Activated naive CD8-positive, alpha-beta T cell treated with anti-CD3 and anti-CD28 coated beads, Interleukin-2, amount 10 ng/mL, durations not matched to agents 7 days and 5 days (primary cell): Measurements from ENCODE around the gene VMP1. TPM values are rescaled to one million over a fixed set of nuclear protein-coding genes. Genes with fewer than 3 reads are reported as not detected.
A peak's percentile ranks its signal among the peaks of the same experiment; 100 is the strongest.
"Not testable (repeated sequence)": the region's sequence is repeated elsewhere in the genome, so short reads cannot be mapped to it uniquely, and the experiment has no call there.

Source experiments
- ATAC-seq: fragments of 150-1000 bp; cut with Tn5 transposase; one replicate; pipeline ENCODE4 v1.10.0; 2021; ENCODE audit warnings: low read depth, moderate library complexity
- POLR2A ChIA-PET: fragments of 350-600 bp; sonication (Branson Sonifier 250); formaldehyde crosslinking; loops from one replicate; lab custom pipeline; 2021; ENCODE audit warnings: antibody characterized with exemption; lab: Charles Lee
- DNase-seq: peaks from one replicate; pipeline ENCODE4 v3.0.0; 2021
- H3K27ac Mint-ChIP-seq: one replicate; pipeline ENCODE4 v1.8.0; 2022; ENCODE audit warnings: mild to moderate bottlenecking, mixed read lengths
- H3K27me3 Mint-ChIP-seq: one replicate; pipeline ENCODE4 v1.8.0; 2022; ENCODE audit warnings: mild to moderate bottlenecking, moderate library complexity, mixed read lengths
- H3K36me3 Mint-ChIP-seq: one replicate; pipeline ENCODE4 v1.8.0; 2021; ENCODE audit warnings: mild to moderate bottlenecking, mixed read lengths
- H3K4me1 Mint-ChIP-seq: one replicate; pipeline ENCODE4 v1.8.0; 2021; ENCODE audit warnings: mixed read lengths
- H3K4me3 Mint-ChIP-seq: one replicate; pipeline ENCODE4 v1.8.0; 2022; ENCODE audit warnings: mild to moderate bottlenecking, moderate library complexity, mixed read lengths
- H3K9me3 Mint-ChIP-seq: one replicate; pipeline ENCODE4 v1.8.0; 2021; ENCODE audit warnings: mixed read lengths
- total RNA-seq, 2 experiments: library from RNA; stranded (reverse); gene quantifications; one replicate each; pipeline ENCODE4 v1.2.3, GENCODE V29; 2021

VMP1 gene
- total RNA-seq, 2 experiments from 2014 or later, result 114 to 116 TPM

- POLR2A ChIA-PET, result interaction anchor here (2.2 kb wide), 1 partner anchor 11 kb away, joined by 7 read pairs; no protein-coding TSS in a partner anchor
- Mint-ChIP-seq H3K36me3 (no peaks in the 10 kb centered on the region), H3K9me3 (no peaks in the 10 kb centered on the region), H3K4me1 (peaks cover 49% of the 10 kb centered on the region), H3K4me3 (peak overlapping the region; percentile 42), H3K27ac (peak overlapping the region; percentile 74), H3K27me3 (no peaks in the 10 kb centered on the region)
- DNase-seq (no peak), ATAC-seq (peak; percentile 46)
Observed at GRCh38 chr17:59848778-59849177, 141.3 kb downstream of the VMP1 start.

DNA sequence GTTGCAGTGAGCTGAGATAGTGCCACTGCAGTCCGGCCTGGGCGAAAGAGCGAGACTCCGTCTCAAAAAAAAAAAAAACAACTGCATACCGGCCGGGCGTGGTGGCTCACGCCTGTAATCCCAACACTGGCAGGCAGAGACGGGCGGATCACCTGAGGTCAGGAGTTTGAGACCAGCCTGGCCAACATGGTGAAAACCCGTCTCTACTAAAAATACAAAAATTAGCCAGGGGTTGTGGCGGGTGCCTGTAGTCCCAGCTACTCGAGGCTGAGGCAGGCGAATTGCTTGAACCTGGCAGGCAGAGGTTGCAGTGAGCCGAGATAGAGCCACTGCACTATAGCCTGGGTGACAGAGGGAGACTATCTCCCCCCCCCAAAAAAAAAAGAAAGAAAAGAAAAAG is 142.9 kb downstream of the VMP1 start:
- not testable (repeated sequence) for H3K4me3 Mint-ChIP-seq, H3K27ac Mint-ChIP-seq, H3K36me3 Mint-ChIP-seq, DNase-seq, H3K27me3 Mint-ChIP-seq, H3K9me3 Mint-ChIP-seq, ATAC-seq
- POLR2A ChIA-PET, result interaction anchor here (2.2 kb wide), 1 partner anchor 12 kb away, joined by 7 read pairs; no protein-coding TSS in a partner anchor
- H3K4me1 Mint-ChIP-seq, result peaks cover 43% of the 10 kb centered on the region

DNA sequence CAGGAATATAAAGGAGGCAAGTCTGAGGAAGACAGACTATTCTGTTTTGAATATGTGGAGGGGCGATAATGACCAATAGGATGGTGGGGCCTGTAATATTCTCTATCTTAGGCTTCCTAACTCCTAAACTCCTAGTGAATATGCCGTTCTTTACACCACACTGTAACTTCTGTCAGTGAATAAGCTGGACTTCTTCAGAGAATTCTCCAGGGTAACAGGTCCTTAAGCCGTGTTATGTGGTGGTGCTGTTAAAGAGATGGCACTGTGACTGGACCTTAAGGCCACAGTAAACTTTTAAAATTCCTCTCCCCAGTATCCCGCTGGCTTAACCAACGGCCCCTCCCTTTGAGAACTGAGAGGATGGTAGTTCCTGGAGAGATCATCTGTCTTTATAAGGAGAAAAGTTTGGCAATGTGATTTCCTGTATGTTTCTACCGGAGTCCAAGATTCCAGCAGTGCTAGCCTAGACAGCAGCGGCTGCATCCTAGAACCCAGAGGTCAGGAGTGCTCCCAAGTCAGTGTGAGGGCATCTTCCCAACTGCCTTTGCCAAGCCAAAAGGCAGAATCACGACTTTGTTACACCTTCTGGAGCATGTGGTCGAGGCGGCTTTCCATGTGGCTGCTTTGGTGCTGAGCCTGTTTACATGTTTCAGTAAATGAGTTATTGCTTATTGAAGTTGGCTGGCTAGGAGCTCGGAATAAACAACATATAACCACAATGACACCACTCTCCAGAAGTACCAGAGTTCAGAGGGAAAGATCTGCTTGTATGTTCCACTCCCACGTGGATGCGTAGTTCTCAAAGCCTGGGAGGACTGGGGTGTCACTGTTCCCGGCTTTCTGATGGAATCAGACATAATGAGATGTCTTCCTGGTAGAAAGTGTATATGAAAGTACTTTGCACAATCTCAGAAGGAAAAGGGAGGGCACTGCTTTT is 144.3 kb downstream of the VMP1 start:
- no peak for DNase-seq
- Mint-ChIP-seq H3K27ac (no peak overlapping the region), H3K36me3 (no peaks in the 10 kb centered on the region), H3K27me3 (no peaks in the 10 kb centered on the region), H3K9me3 (no peaks in the 10 kb centered on the region), H3K4me1 (peaks cover 37% of the 10 kb centered on the region), H3K4me3 (no peak overlapping the region)
- POLR2A ChIA-PET, result interaction anchor here (1.0 to 1.1 kb wide), 2 partner anchors 14 to 98 kb away, joined by 4 to 5 read pairs; no protein-coding TSS in a partner anchor
- no peak for ATAC-seq

GRCh38 chr17:59852847-59853167 is 145.4 kb downstream of the VMP1 start:
- H3K9me3 Mint-ChIP-seq, H3K27me3 Mint-ChIP-seq, ATAC-seq, H3K4me3 Mint-ChIP-seq, H3K27ac Mint-ChIP-seq, DNase-seq, H3K36me3 Mint-ChIP-seq: not testable (repeated sequence)
- POLR2A ChIA-PET, result interaction anchor here (0.8 to 1.3 kb wide), 7 partner anchors 9 to 99 kb away, joined by 3 to 10 read pairs (median 4); partner anchors contain the start of genes RPS6KB1 and TUBD1
- peaks cover 36% of the 10 kb centered on the region for H3K4me1 Mint-ChIP-seq

- Mint-ChIP-seq H3K36me3 (no peaks in the 10 kb centered on the region), H3K4me1 (peaks cover 34% of the 10 kb centered on the region)
Observed at GRCh38 chr17:59853168-59853918, 145.9 kb downstream of the VMP1 start.

GRCh38 chr17:59853919-59854729 is 146.7 kb downstream of the VMP1 start:
- POLR2A ChIA-PET, result interaction anchor here (0.6 to 1.3 kb wide), 8 partner anchors 8 to 95 kb away, joined by 3 to 10 read pairs (median 4); partner anchors contain the start of genes RPS6KB1 and TUBD1
- H3K4me1 Mint-ChIP-seq, result peaks cover 29% of the 10 kb centered on the region
- H3K4me3 Mint-ChIP-seq, H3K9me3 Mint-ChIP-seq, ATAC-seq, DNase-seq, H3K27ac Mint-ChIP-seq, H3K27me3 Mint-ChIP-seq, H3K36me3 Mint-ChIP-seq: not testable (repeated sequence)

More at GRCh38 chr17:59853168-59853918, 145.9 kb downstream of the VMP1 start:
- H3K4me3 Mint-ChIP-seq, result no peak overlapping the region
- H3K27me3 Mint-ChIP-seq, result no peaks in the 10 kb centered on the region
- no peaks in the 10 kb centered on the region for H3K9me3 Mint-ChIP-seq
- POLR2A ChIA-PET, result interaction anchor here (0.6 to 1.3 kb wide), 10 partner anchors 10 to 100 kb away, joined by 3 to 10 read pairs (median 4); partner anchors contain the start of genes RPS6KB1 and TUBD1
- DNase-seq, result no peak
- ATAC-seq, result peak; percentile 78
- peak overlapping the region; percentile 64 for H3K27ac Mint-ChIP-seq

GRCh38 chr17:59856859-59857794 is 149.7 kb downstream of the VMP1 start:
- DNase-seq (no peak), ATAC-seq (no peak)
- H3K4me3 Mint-ChIP-seq, result no peak overlapping the region
- POLR2A ChIA-PET, result interaction anchor here (0.6 to 2.9 kb wide), 5 partner anchors 11 to 100 kb away, joined by 3 to 9 read pairs (median 4); no protein-coding TSS in a partner anchor
- peaks cover 28% of the 10 kb centered on the region for H3K4me1 Mint-ChIP-seq
- no peak overlapping the region for H3K27ac Mint-ChIP-seq
- H3K36me3 Mint-ChIP-seq, result peaks cover 8% of the 10 kb centered on the region
- no peaks in the 10 kb centered on the region for H3K27me3 Mint-ChIP-seq
- no peaks in the 10 kb centered on the region for H3K9me3 Mint-ChIP-seq

DNA sequence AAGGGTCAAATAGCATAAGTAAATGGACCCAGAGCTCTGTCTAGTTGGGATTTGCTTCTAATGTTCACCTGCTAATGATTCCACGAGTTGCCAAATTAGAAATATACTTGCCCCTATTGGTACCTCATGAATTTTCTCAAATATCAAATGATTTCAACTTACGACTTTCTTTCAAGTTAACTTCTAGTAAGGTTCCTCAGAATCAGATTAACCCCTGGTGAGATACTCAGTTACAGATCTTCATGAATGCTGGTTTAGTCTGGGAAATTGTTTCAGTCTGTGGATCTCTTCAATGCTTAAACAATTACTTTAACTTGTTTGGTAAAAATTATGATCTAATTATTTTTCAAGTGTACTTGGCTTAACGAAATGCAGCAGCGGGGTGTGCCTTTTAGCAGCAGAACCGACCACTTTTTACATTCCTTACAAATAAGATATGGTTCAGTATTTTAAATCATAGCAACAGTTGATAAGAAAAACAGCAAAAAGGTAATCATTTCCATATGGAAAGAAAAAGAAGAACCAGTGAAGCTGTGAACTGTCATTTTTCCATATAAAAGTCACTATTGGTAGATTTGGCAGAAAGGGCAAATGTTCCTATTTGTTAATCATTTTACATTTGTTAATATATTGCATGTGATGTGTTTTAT is 150.8 kb downstream of the VMP1 start:
- DNase-seq, result no peak
- no peak overlapping the region for H3K27ac Mint-ChIP-seq
- no peak overlapping the region for H3K4me3 Mint-ChIP-seq
- no peaks in the 10 kb centered on the region for H3K9me3 Mint-ChIP-seq
- H3K36me3 Mint-ChIP-seq, result peaks cover 13% of the 10 kb centered on the region
- POLR2A ChIA-PET, result interaction anchor here (0.7 to 2.9 kb wide), 5 partner anchors 18 to 104 kb away, joined by 3 to 11 read pairs (median 6); no protein-coding TSS in a partner anchor
- no peaks in the 10 kb centered on the region for H3K27me3 Mint-ChIP-seq
- peaks cover 16% of the 10 kb centered on the region for H3K4me1 Mint-ChIP-seq
- no peak for ATAC-seq

GRCh38 chr17:59858932-59859331 is 151.5 kb downstream of the VMP1 start:
- DNase-seq, result no peak
- Mint-ChIP-seq H3K4me3 (no peak overlapping the region), H3K4me1 (peaks cover 12% of the 10 kb centered on the region), H3K27me3 (no peaks in the 10 kb centered on the region), H3K27ac (no peak overlapping the region), H3K9me3 (no peaks in the 10 kb centered on the region), H3K36me3 (peaks cover 14% of the 10 kb centered on the region)
- no peak for ATAC-seq
- POLR2A ChIA-PET, result interaction anchor here (0.7 to 2.9 kb wide), 5 partner anchors 18 to 105 kb away, joined by 3 to 11 read pairs (median 6); no protein-coding TSS in a partner anchor

- no peak for DNase-seq
- POLR2A ChIA-PET, result interaction anchor here (1.3 to 2.9 kb wide), 4 partner anchors 19 to 106 kb away, joined by 5 to 11 read pairs (median 8); no protein-coding TSS in a partner anchor
- Mint-ChIP-seq H3K27ac (no peak overlapping the region), H3K4me1 (peaks cover 12% of the 10 kb centered on the region), H3K4me3 (no peak overlapping the region), H3K9me3 (no peaks in the 10 kb centered on the region), H3K36me3 (peaks cover 15% of the 10 kb centered on the region), H3K27me3 (no peaks in the 10 kb centered on the region)
- peak; percentile 72 for ATAC-seq
Observed at GRCh38 chr17:59859444-59860025, 152.1 kb downstream of the VMP1 start.

DNA sequence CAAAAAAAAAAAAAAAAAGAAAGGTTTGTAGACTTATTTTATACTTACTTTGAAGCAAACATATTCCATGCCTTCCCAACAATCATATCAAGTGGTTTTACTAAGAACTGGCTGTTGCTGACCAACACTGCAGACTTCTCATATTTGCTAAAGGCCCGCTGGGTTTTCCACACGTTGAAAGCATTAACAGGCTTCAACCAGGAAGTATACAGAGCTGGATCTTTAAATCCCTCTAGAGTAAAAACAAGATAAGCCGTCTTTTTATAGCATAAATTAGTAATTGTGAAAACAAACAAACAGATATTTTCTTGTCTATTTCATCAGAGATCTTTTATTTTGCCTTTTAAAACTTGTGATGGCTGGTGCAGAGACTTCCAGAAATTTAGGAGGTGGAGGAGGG is 156.2 kb downstream of the VMP1 start:
- Mint-ChIP-seq H3K9me3 (no peaks in the 10 kb centered on the region), H3K27me3 (no peaks in the 10 kb centered on the region), H3K36me3 (peaks cover 20% of the 10 kb centered on the region), H3K27ac (no peak overlapping the region), H3K4me1 (peaks cover 5% of the 10 kb centered on the region), H3K4me3 (no peak overlapping the region)
- ATAC-seq, result no peak
- no peak for DNase-seq
- POLR2A ChIA-PET, result interaction anchor here (0.7 kb wide), 1 partner anchor 1496 kb away, joined by 3 read pairs; no protein-coding TSS in a partner anchor
